Measurements from ENCODE around the gene LEUTX.
"Not testable (repeated sequence)": the region's sequence is repeated elsewhere in the genome, so short reads cannot be mapped to it uniquely, and the experiment has no call there.

DNA sequence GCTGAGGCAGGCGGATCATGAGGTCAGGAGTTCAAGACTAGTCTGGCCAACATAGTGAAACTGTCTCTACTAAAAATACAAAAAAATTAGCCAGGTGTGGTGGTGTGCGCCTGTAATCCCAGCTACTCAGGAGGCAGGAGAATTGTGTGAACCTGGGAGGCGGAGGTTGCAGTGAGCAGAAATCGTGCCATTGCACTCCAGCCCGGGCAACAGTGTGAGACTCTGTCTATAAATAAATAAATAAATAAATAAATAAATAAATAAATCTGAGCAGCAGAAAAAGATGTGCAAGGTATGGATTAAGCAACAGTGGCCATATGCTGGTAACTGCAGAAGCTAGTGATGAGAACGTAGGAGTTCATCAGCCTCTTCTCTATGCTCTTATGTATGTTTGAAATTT, 35.5 kb downstream of the LEUTX start:
- TF ChIP-seq, protein P1, sequence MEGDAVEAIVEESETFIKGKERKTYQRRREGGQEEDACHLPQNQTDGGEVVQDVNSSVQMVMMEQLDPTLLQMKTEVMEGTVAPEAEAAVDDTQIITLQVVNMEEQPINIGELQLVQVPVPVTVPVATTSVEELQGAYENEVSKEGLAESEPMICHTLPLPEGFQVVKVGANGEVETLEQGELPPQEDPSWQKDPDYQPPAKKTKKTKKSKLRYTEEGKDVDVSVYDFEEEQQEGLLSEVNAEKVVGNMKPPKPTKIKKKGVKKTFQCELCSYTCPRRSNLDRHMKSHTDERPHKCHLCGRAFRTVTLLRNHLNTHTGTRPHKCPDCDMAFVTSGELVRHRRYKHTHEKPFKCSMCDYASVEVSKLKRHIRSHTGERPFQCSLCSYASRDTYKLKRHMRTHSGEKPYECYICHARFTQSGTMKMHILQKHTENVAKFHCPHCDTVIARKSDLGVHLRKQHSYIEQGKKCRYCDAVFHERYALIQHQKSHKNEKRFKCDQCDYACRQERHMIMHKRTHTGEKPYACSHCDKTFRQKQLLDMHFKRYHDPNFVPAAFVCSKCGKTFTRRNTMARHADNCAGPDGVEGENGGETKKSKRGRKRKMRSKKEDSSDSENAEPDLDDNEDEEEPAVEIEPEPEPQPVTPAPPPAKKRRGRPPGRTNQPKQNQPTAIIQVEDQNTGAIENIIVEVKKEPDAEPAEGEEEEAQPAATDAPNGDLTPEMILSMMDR (IDR thresholded peaks at IDR 0.05): not testable (repeated sequence)
- not testable (repeated sequence) for TF ChIP-seq EZH2 (IDR thresholded peaks at IDR 0.05; ENCODE audit: borderline replicate concordance, insufficient read depth, low read depth, low read length, poor library complexity, severe bottlenecking)

Measured in B cell (primary cell).